ENCODE data around the gene SRSF3. TPM values are rescaled to one million over a fixed set of nuclear protein-coding genes. Genes with fewer than 3 reads are reported as not detected.

SRSF3 gene
- total RNA-seq, 2 experiments from 2014 or later = 550 to 556 TPM

DNA sequence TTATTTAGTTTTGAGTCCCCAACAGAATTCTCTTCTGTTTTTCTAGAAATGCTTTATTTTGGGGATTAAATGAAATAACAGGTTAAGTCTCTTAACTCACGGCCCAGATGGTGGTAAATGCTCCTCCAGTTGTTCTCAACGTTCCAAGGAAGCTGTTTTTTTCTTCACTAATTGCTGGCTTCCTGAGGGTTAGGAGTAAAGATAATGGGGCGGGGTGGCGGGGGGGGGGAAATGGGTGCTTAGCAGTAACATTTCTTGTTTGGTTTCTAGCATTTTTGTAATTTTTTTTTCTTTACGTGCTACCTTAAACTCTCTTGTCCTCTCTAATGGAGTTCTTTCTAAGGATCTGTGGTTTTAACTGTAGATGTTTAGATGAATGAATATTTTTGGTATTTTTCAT, 2.2 kb downstream of the SRSF3 start:
- Histone ChIP-seq H3K27ac (ENCODE audit: low read depth in 1 of 2, low read length in 2 of 2) (peak overlapping the region; percentile 97 to 99), H3K4me1 (ENCODE audit: insufficient read depth, low read length) (peaks cover 65% of the 10 kb centered on the region), H3K36me3 (ENCODE audit: insufficient read depth, low read length) (peaks cover 52% of the 10 kb centered on the region), H3K4me3 (ENCODE audit: low read length) (peak overlapping the region; percentile 95), H3K9me3 (ENCODE audit: control insufficient read depth in 1 of 2, insufficient read depth in 1 of 2, low read length in 2 of 2) (no peaks in the 10 kb centered on the region), H3K27me3 (ENCODE audit: control insufficient read depth in 1 of 2, insufficient read depth in 2 of 2, low read length in 2 of 2) (no peaks in the 10 kb centered on the region)
- peaks cover 70% of the 10 kb centered on the region for H3K4me1 Mint-ChIP-seq (ENCODE audit: low read depth)
- ATAC-seq (ENCODE audit: poor library complexity) (no peak), DNase-seq (peak in 3 of 14 experiments; percentile 36 to 53 (median 49))
- ChIA-PET POLR2A (interaction anchor here (0.9 to 11.2 kb wide), 12 partner anchors 12 to 173 kb away, joined by 3 to 161 read pairs (median 4); partner anchors contain the start of gene KCTD20), CTCF (interaction anchor here (0.7 to 3.3 kb wide), 6 partner anchors 12 to 173 kb away, joined by 3 to 16 read pairs (median 4); no protein-coding TSS in a partner anchor)
- H3K9me3 Mint-ChIP-seq = no peaks in the 10 kb centered on the region
- H3K27me3 Mint-ChIP-seq = peaks cover 5% of the 10 kb centered on the region
- peak overlapping the region; percentile 97 for H3K27ac Mint-ChIP-seq
- H3K36me3 Mint-ChIP-seq (ENCODE audit: low read depth) = peaks cover 75% of the 10 kb centered on the region
- TF ChIP-seq, protein P1, sequence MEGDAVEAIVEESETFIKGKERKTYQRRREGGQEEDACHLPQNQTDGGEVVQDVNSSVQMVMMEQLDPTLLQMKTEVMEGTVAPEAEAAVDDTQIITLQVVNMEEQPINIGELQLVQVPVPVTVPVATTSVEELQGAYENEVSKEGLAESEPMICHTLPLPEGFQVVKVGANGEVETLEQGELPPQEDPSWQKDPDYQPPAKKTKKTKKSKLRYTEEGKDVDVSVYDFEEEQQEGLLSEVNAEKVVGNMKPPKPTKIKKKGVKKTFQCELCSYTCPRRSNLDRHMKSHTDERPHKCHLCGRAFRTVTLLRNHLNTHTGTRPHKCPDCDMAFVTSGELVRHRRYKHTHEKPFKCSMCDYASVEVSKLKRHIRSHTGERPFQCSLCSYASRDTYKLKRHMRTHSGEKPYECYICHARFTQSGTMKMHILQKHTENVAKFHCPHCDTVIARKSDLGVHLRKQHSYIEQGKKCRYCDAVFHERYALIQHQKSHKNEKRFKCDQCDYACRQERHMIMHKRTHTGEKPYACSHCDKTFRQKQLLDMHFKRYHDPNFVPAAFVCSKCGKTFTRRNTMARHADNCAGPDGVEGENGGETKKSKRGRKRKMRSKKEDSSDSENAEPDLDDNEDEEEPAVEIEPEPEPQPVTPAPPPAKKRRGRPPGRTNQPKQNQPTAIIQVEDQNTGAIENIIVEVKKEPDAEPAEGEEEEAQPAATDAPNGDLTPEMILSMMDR (IDR thresholded peaks at IDR 0.05) = no peak
- intact Hi-C loops (cut with DNase I, micrococcal nuclease) = no loop called here
- H3K4me3 Mint-ChIP-seq = peak overlapping the region; percentile 94

DNA sequence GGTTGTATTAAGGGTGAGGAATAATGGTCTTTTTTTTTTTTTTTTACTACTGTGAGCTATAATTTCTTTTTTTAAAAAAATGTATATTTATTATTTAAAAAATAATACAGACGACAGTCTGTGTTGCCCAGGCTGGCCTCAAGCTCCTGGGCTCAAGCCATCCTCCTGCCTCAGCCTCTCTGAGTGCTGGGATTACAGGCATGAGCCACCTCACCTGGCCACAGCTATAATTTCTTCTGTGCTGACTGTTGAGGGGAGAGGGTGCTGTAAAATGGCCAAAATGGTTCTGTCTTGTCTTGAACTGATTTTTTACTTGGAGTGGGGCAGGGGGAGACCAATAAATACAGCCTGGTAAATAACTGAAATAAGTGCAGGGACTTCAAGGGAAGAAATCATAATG, 3.6 kb downstream of the SRSF3 start:
- Mint-ChIP-seq H3K4me1 (ENCODE audit: low read depth) (peaks cover 77% of the 10 kb centered on the region), H3K36me3 (ENCODE audit: low read depth) (peaks cover 89% of the 10 kb centered on the region), H3K27ac (peak overlapping the region; percentile 97), H3K9me3 (no peaks in the 10 kb centered on the region), H3K4me3 (peak overlapping the region; percentile 94), H3K27me3 (peaks cover 5% of the 10 kb centered on the region)
- TF ChIP-seq, protein P1 (IDR thresholded peaks at IDR 0.05) = no peak
- no peaks in the 10 kb centered on the region for H3K27me3 ChIP-seq (ENCODE audit: control insufficient read depth in 1 of 2, insufficient read depth in 2 of 2, low read length in 2 of 2)
- peaks cover 66% of the 10 kb centered on the region for H3K36me3 ChIP-seq (ENCODE audit: insufficient read depth, low read length)
- ATAC-seq (ENCODE audit: poor library complexity) = no peak
- CTCF ChIA-PET = interaction anchor here (1.1 to 3.3 kb wide), 3 partner anchors 17 to 175 kb away, joined by 3 to 16 read pairs (median 3); no protein-coding TSS in a partner anchor
- intact Hi-C loops (cut with DNase I, micrococcal nuclease) = no loop called here
- H3K9me3 ChIP-seq (ENCODE audit: control insufficient read depth in 1 of 2, insufficient read depth in 1 of 2, low read length in 2 of 2) = no peaks in the 10 kb centered on the region
- POLR2A ChIA-PET = interaction anchor here (0.6 to 11.2 kb wide), 10 partner anchors 10 to 276 kb away, joined by 3 to 161 read pairs (median 4); no protein-coding TSS in a partner anchor
- peak overlapping the region; percentile 40 to 46 for H3K27ac ChIP-seq (ENCODE audit: low read depth in 1 of 2, low read length in 2 of 2)
- peak in 1 of 14 experiments; percentile 10 for DNase-seq
- H3K4me3 ChIP-seq (ENCODE audit: low read length) = peak overlapping the region; percentile 95
- H3K4me1 ChIP-seq (ENCODE audit: insufficient read depth, low read length) = peaks cover 62% of the 10 kb centered on the region

DNA sequence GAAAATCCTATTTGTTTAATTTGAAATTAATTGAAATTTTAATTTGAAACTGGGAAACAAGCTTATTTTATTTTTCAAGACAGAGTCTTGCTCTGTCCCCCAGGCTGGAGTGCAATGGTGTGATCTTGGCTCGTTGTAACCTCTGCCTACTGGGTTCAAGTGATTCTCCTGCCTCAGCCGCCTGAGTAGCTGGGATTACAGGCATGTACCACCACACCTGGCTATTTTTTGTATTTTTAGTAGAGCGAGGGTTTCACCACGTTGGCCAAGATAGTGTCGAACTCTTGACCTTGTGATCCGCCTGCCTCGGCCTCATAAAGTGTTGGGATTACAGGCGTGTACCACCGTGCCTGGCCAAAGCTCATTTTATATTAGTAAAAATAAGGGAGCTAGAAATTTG, 4.2 kb downstream of the SRSF3 start:
- ChIA-PET POLR2A (interaction anchor here (1.2 to 11.2 kb wide), 8 partner anchors 10 to 276 kb away, joined by 3 to 161 read pairs (median 4); no protein-coding TSS in a partner anchor), CTCF (interaction anchor here (1.1 to 3.3 kb wide), 3 partner anchors 17 to 175 kb away, joined by 3 to 16 read pairs (median 4); no protein-coding TSS in a partner anchor)
- Histone ChIP-seq H3K4me3 (ENCODE audit: low read length) (peak overlapping the region; percentile 95), H3K4me1 (ENCODE audit: insufficient read depth, low read length) (peaks cover 56% of the 10 kb centered on the region), H3K36me3 (ENCODE audit: insufficient read depth, low read length) (peaks cover 71% of the 10 kb centered on the region), H3K27me3 (ENCODE audit: control insufficient read depth in 1 of 2, insufficient read depth in 2 of 2, low read length in 2 of 2) (no peaks in the 10 kb centered on the region), H3K27ac (ENCODE audit: low read depth in 1 of 2, low read length in 2 of 2) (peak overlapping the region; percentile 25 to 31), H3K9me3 (ENCODE audit: control insufficient read depth in 1 of 2, insufficient read depth in 1 of 2, low read length in 2 of 2) (no peaks in the 10 kb centered on the region)
- peak overlapping the region; percentile 97 for H3K27ac Mint-ChIP-seq
- peak overlapping the region; percentile 94 for H3K4me3 Mint-ChIP-seq
- ATAC-seq (ENCODE audit: poor library complexity) (no peak), DNase-seq (no peak)
- no peaks in the 10 kb centered on the region for H3K9me3 Mint-ChIP-seq
- intact Hi-C loops (cut with DNase I, micrococcal nuclease) = no loop called here
- H3K27me3 Mint-ChIP-seq = peaks cover 5% of the 10 kb centered on the region
- TF ChIP-seq, protein P1 (IDR thresholded peaks at IDR 0.05) = no peak
- peaks cover 80% of the 10 kb centered on the region for H3K4me1 Mint-ChIP-seq (ENCODE audit: low read depth)
- peaks cover 95% of the 10 kb centered on the region for H3K36me3 Mint-ChIP-seq (ENCODE audit: low read depth)
